Measurements from ENCODE around the gene TSEN2. TPM values are rescaled to one million over a fixed set of nuclear protein-coding genes. Genes with fewer than 3 reads are reported as not detected.
A peak's percentile ranks its signal among the peaks of the same experiment; 100 is the strongest.

The TSEN2 gene
- total and polyA plus RNA-seq, 2 of the 13 experiments (the other 11 are each of a cell fraction or from before 2014, with no cell fraction given) = 11.0 to 17.3 TPM

DNA sequence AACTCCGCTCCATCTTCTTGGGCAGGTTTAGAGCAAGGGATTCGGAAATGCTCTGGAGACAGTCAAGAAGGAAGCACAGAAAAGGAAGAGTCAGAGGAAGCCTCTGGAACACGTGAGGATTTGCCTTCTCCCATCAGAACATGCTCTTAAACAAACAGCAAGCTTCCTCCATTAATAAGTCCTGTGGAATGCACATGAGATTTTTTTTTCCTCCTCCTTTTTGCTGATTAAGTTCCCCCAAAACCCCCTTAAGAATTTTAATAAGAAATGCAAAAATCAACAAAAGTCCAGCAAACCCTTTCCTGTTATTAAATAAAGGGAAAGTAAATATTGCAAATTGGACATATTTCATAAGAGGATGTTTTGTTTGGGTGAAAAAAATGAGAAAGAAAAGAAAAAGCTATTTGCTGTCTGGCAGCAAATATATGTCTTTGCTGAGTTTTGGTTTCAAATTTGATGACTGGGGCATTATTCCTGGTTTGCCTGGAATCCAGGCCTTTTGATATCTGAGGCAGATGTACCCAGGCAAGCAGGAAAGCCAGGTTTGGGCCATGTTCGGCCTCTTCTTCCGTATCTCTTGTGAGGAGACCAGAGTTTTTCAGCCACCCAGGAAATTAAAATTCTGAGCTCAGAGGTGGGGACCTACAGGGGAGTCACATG is 7.9 kb upstream of the TSEN2 start:
- in situ Hi-C loops (cut with HindIII; ENCODE audit: extremely low pct_ligation_motif_present, low pct_unique_long_range_greater_than_20kb) = loop anchor here (5.0 kb wide), 1 partner anchor 339 kb away; no protein-coding TSS in a partner anchor
- 86% methylated on average over 5 of the region's 5 CpGs for whole genome bisulfite sequencing (ENCODE audit: low lambda C conversion rate)
- H3K36me3 ChIP-seq (replicated peaks in 1 of 2; ENCODE audit: control insufficient read depth in 1 of 2, insufficient read depth in 2 of 2, low read length in 2 of 2) = no peaks in the 10 kb centered on the region
- no peak overlapping the region for H3K4me2 ChIP-seq (ENCODE audit: low read depth, low read length)
- peaks cover 58% of the 10 kb centered on the region for H3K4me1 ChIP-seq (ENCODE audit: insufficient read depth, low read length)
- TF ChIP-seq MAFF (IDR thresholded peaks at IDR 0.05; ENCODE audit: low read depth, low read length) (peak; percentile 87), MAFK (conservative IDR thresholded peaks at IDR 0.05 in 1 of 2, IDR thresholded peaks at IDR 0.05 in 1 of 2; ENCODE audit: low read length in 2 of 2) (peak; percentile 88 to 90), ZNF382 (CRISPR knock-in tag; IDR thresholded peaks at IDR 0.05; ENCODE audit: borderline replicate concordance) (no peak)
- H2AFZ ChIP-seq (ENCODE audit: low read length) = no peak overlapping the region
- H3K27me3 ChIP-seq (ENCODE audit: control insufficient read depth in 1 of 2, insufficient read depth in 2 of 2, low read length in 2 of 2) = no peaks in the 10 kb centered on the region
- intact Hi-C loops (cut with micrococcal nuclease; ENCODE audit: unreplicated experiment) = no loop called here
- BruUV-seq (replicated peaks) = no TSS peak
- POLR2A ChIA-PET = interaction anchor here (0.9 kb wide), 1 partner anchor 341 kb away, joined by 3 read pairs; no protein-coding TSS in a partner anchor
- CTCF ChIA-PET (ENCODE audit: low intra/inter-chr PET ratio, low total read pairs) = no interaction called here
- H3K4me3 ChIP-seq (replicated peaks in 1 of 3; ENCODE audit: insufficient read depth in 1 of 3, low read depth in 2 of 3, low read length in 3 of 3) = no peak overlapping the region
- DNase-seq (ENCODE audit: low spot score) = no peak
- H3K9me3 ChIP-seq (ENCODE audit: low read length) = no peaks in the 10 kb centered on the region
- ATAC-seq = no peak
- H3K27ac ChIP-seq (ENCODE audit: extremely low read length, insufficient read depth, low read length) = no peak overlapping the region
- H3K9ac ChIP-seq (ENCODE audit: insufficient read depth, low read depth, low read length) = no peak overlapping the region
- H3K79me2 ChIP-seq (ENCODE audit: insufficient read depth, low read length) = no peaks in the 10 kb centered on the region
- FAIRE-seq = no peak
- H4K20me1 ChIP-seq (ENCODE audit: insufficient read depth, low read length) = no peaks in the 10 kb centered on the region

DNA sequence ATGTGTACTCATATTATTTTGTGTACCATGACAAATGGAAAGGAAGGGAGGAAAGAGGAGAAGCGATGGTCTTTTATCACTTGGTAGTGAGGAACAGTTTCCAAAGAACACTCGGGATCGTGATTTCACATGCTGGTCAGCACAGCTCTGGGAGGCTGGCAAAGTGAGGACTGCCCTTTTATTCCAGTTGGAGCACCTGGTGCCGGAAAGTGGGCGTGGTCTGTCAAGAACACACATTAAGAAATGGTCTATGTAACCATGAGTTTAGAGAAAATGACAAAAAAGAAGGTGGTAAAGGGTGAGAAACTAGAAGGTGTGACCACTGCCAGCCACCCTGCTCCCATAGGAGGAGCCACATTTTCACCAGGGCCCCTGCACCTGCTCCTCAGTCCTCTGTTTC is 7.0 kb upstream of the TSEN2 start:
- FAIRE-seq (no peak), ATAC-seq (no peak), DNase-seq (ENCODE audit: low spot score) (no peak)
- intact Hi-C loops (cut with micrococcal nuclease; ENCODE audit: unreplicated experiment) (no loop called here), in situ Hi-C loops (cut with HindIII; ENCODE audit: extremely low pct_ligation_motif_present, low pct_unique_long_range_greater_than_20kb) (loop anchor here (5.0 kb wide), 1 partner anchor 340 kb away; no protein-coding TSS in a partner anchor)
- TF ChIP-seq ZNF337 (CRISPR knock-in tag; IDR thresholded peaks at IDR 0.05; ENCODE audit: borderline replicate concordance, low read depth) (no peak), NR2F6 (IDR thresholded peaks at IDR 0.05) (no peak), NR2F6 (CRISPR knock-in tag; IDR thresholded peaks at IDR 0.05) (no peak), SRF (IDR thresholded peaks at IDR 0.05; ENCODE audit: low read depth, low read length) (no peak), ZNF883 (CRISPR knock-in tag; IDR thresholded peaks at IDR 0.05; ENCODE audit: not compliant biosample characterization) (no peak)
- H3K9ac ChIP-seq (ENCODE audit: insufficient read depth, low read depth, low read length) = no peak overlapping the region
- H3K27me3 ChIP-seq (ENCODE audit: control insufficient read depth in 1 of 2, insufficient read depth in 2 of 2, low read length in 2 of 2) = no peaks in the 10 kb centered on the region
- H4K20me1 ChIP-seq (ENCODE audit: insufficient read depth, low read length) = no peaks in the 10 kb centered on the region
- ChIA-PET POLR2A (no interaction called here), CTCF (ENCODE audit: low intra/inter-chr PET ratio, low total read pairs) (no interaction called here)
- H3K4me1 ChIP-seq (ENCODE audit: insufficient read depth, low read length) = peaks cover 57% of the 10 kb centered on the region
- no peak overlapping the region for H3K27ac ChIP-seq (ENCODE audit: extremely low read length, insufficient read depth, low read length)
- no peak overlapping the region for H3K4me3 ChIP-seq (replicated peaks in 1 of 3; ENCODE audit: insufficient read depth in 1 of 3, low read depth in 2 of 3, low read length in 3 of 3)
- no peak overlapping the region for H3K4me2 ChIP-seq (ENCODE audit: low read depth, low read length)
- no TSS peak for BruUV-seq (replicated peaks)
- H3K9me3 ChIP-seq (ENCODE audit: low read length) = no peaks in the 10 kb centered on the region
- 91% methylated on average over 5 of the region's 5 CpGs for WGBS (ENCODE audit: low lambda C conversion rate)
- H3K79me2 ChIP-seq (ENCODE audit: insufficient read depth, low read length) = no peaks in the 10 kb centered on the region
- H3K36me3 ChIP-seq (replicated peaks in 1 of 2; ENCODE audit: control insufficient read depth in 1 of 2, insufficient read depth in 2 of 2, low read length in 2 of 2) = no peaks in the 10 kb centered on the region
- no peak overlapping the region for H2AFZ ChIP-seq (ENCODE audit: low read length)
